ENCODE data around the gene CALN1. TPM values are rescaled to one million over a fixed set of nuclear protein-coding genes. Genes with fewer than 3 reads are reported as not detected.

The CALN1 gene
- polyA plus RNA-seq, 1 donor from 2014 or later, result 7.8 TPM

DNA sequence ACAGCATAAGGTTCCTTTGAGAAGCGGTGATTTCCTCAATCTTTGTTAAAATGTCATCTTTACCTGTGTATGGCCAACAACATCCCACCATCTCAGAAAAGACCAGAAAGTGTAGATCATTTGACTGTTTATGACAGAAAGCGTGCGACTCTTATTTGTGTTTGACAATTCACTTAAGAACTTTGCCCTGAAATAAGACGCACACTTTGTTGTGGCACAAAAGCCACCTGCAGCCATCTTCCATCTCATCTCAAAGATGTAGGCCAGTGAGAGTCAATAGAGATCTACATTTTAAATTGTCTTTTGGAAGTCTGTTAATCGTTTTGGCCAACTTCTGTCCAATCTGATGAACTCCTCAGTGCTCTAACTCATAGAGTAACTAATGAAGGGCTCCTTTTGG lies 114.0 kb downstream of the CALN1 start:
- Histone ChIP-seq H2AFZ (ENCODE audit: low read depth, low read length) (no peak overlapping the region), H3K4me3 (ENCODE audit: low read length) (no peak overlapping the region), H3K36me3 (ENCODE audit: insufficient read depth, low read length) (no peaks in the 10 kb centered on the region), H3K9me2 (ENCODE audit: insufficient read depth, low read length) (no peaks in the 10 kb centered on the region), H3K9ac (ENCODE audit: low read length) (no peak overlapping the region), H3F3A (ENCODE audit: insufficient read depth, low read length, poor library complexity, severe bottlenecking) (no peaks in the 10 kb centered on the region), H4K20me1 (ENCODE audit: insufficient read depth) (no peaks in the 10 kb centered on the region), H3K27ac (ENCODE audit: low read length) (no peak overlapping the region), H3K27me3 (ENCODE audit: insufficient read depth, low read depth, low read length) (no peaks in the 10 kb centered on the region), H3K79me2 (replicated peaks; ENCODE audit: insufficient read depth, low read length) (no peaks in the 10 kb centered on the region), H3K9me3 (ENCODE audit: low read length) (no peaks in the 10 kb centered on the region), H3K4me2 (ENCODE audit: low read length) (no peak overlapping the region)
- no peak for TF ChIP-seq MXI1 (conservative IDR thresholded peaks at IDR 0.05; ENCODE audit: poor library complexity, severe bottlenecking)
- TF ChIP-seq, protein P1, sequence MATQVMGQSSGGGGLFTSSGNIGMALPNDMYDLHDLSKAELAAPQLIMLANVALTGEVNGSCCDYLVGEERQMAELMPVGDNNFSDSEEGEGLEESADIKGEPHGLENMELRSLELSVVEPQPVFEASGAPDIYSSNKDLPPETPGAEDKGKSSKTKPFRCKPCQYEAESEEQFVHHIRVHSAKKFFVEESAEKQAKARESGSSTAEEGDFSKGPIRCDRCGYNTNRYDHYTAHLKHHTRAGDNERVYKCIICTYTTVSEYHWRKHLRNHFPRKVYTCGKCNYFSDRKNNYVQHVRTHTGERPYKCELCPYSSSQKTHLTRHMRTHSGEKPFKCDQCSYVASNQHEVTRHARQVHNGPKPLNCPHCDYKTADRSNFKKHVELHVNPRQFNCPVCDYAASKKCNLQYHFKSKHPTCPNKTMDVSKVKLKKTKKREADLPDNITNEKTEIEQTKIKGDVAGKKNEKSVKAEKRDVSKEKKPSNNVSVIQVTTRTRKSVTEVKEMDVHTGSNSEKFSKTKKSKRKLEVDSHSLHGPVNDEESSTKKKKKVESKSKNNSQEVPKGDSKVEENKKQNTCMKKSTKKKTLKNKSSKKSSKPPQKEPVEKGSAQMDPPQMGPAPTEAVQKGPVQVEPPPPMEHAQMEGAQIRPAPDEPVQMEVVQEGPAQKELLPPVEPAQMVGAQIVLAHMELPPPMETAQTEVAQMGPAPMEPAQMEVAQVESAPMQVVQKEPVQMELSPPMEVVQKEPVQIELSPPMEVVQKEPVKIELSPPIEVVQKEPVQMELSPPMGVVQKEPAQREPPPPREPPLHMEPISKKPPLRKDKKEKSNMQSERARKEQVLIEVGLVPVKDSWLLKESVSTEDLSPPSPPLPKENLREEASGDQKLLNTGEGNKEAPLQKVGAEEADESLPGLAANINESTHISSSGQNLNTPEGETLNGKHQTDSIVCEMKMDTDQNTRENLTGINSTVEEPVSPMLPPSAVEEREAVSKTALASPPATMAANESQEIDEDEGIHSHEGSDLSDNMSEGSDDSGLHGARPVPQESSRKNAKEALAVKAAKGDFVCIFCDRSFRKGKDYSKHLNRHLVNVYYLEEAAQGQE (IDR thresholded peaks at IDR 0.05; ENCODE audit: borderline replicate concordance), result no peak
- TF ChIP-seq, protein P2, sequence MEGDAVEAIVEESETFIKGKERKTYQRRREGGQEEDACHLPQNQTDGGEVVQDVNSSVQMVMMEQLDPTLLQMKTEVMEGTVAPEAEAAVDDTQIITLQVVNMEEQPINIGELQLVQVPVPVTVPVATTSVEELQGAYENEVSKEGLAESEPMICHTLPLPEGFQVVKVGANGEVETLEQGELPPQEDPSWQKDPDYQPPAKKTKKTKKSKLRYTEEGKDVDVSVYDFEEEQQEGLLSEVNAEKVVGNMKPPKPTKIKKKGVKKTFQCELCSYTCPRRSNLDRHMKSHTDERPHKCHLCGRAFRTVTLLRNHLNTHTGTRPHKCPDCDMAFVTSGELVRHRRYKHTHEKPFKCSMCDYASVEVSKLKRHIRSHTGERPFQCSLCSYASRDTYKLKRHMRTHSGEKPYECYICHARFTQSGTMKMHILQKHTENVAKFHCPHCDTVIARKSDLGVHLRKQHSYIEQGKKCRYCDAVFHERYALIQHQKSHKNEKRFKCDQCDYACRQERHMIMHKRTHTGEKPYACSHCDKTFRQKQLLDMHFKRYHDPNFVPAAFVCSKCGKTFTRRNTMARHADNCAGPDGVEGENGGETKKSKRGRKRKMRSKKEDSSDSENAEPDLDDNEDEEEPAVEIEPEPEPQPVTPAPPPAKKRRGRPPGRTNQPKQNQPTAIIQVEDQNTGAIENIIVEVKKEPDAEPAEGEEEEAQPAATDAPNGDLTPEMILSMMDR (IDR thresholded peaks at IDR 0.05; ENCODE audit: poor library complexity, severe bottlenecking), result no peak
- no peak for TF ChIP-seq RAD21 (conservative IDR thresholded peaks at IDR 0.05)
- no peak for TF ChIP-seq EZH2 (IDR thresholded peaks at IDR 0.05; ENCODE audit: borderline replicate concordance, insufficient read depth, low read length, poor library complexity, severe bottlenecking)

GRCh38 chr7:72297636-72298035 lies 114.5 kb downstream of the CALN1 start:
- Histone ChIP-seq H3K4me2 (ENCODE audit: low read length) (no peak overlapping the region), H3K27me3 (ENCODE audit: insufficient read depth, low read depth, low read length) (no peaks in the 10 kb centered on the region), H3K4me3 (ENCODE audit: low read length) (no peak overlapping the region), H4K20me1 (ENCODE audit: insufficient read depth) (no peaks in the 10 kb centered on the region), H3K9me2 (ENCODE audit: insufficient read depth, low read length) (no peaks in the 10 kb centered on the region), H3K9ac (ENCODE audit: low read length) (no peak overlapping the region), H3K36me3 (ENCODE audit: insufficient read depth, low read length) (no peaks in the 10 kb centered on the region), H2AFZ (ENCODE audit: low read depth, low read length) (no peak overlapping the region), H3F3A (ENCODE audit: insufficient read depth, low read length, poor library complexity, severe bottlenecking) (no peaks in the 10 kb centered on the region), H3K79me2 (replicated peaks; ENCODE audit: insufficient read depth, low read length) (no peaks in the 10 kb centered on the region), H3K9me3 (ENCODE audit: low read length) (no peaks in the 10 kb centered on the region), H3K27ac (ENCODE audit: low read length) (no peak overlapping the region)
- TF ChIP-seq MXI1 (conservative IDR thresholded peaks at IDR 0.05; ENCODE audit: poor library complexity, severe bottlenecking), result no peak
- TF ChIP-seq, protein P2 (IDR thresholded peaks at IDR 0.05; ENCODE audit: poor library complexity, severe bottlenecking), result no peak
- no peak for TF ChIP-seq EZH2 (IDR thresholded peaks at IDR 0.05; ENCODE audit: borderline replicate concordance, insufficient read depth, low read length, poor library complexity, severe bottlenecking)
- TF ChIP-seq SMC3 (conservative IDR thresholded peaks at IDR 0.05; ENCODE audit: poor library complexity), result no peak
- no peak for TF ChIP-seq POLR2AphosphoS5 (IDR thresholded peaks at IDR 0.05)
- TF ChIP-seq EP300 (conservative IDR thresholded peaks at IDR 0.05; ENCODE audit: poor library complexity, severe bottlenecking), result no peak
- no peak for TF ChIP-seq TAF1 (IDR thresholded peaks at IDR 0.05; ENCODE audit: low read depth)
- no peak for TF ChIP-seq RAD21 (conservative IDR thresholded peaks at IDR 0.05)
- TF ChIP-seq, protein P1 (IDR thresholded peaks at IDR 0.05; ENCODE audit: borderline replicate concordance), result no peak

All from neural cell (in vitro differentiated cells).